Activated T-helper 2 cell treated with anti-CD3 and anti-CD28 coated beads, Interferon-gamma antibody, Interleukin-2, Interleukin-4, amounts not matched to agents 10 μg/mL and 5 μg/mL and 100 μg/mL, durations not matched to agents 14 hours and 24 hours and 36 hours (primary cell): ENCODE results near the gene ARHGAP11A. TPM values are rescaled to one million over a fixed set of nuclear protein-coding genes. Genes with fewer than 3 reads are reported as not detected.

Experiments
- DNase-seq: peaks from one replicate; pipeline ENCODE4 v3.0.0; 2021; ENCODE audit warnings: low spot score
- H3K27ac Mint-ChIP-seq: one replicate; pipeline ENCODE4 v1.8.0; 2021; ENCODE audit warnings: mixed read lengths
- H3K27me3 Mint-ChIP-seq: one replicate; pipeline ENCODE4 v1.8.0; 2021; ENCODE audit warnings: low read depth, mixed read lengths
- H3K36me3 Mint-ChIP-seq: one replicate; pipeline ENCODE4 v1.8.0; 2021; ENCODE audit warnings: low read depth, mixed read lengths
- H3K4me1 Mint-ChIP-seq: one replicate; pipeline ENCODE4 v1.8.0; 2021; ENCODE audit warnings: low read depth, mixed read lengths
- H3K4me3 Mint-ChIP-seq: one replicate; pipeline ENCODE4 v1.8.0; 2021; ENCODE audit warnings: low read depth, mild to moderate bottlenecking, moderate library complexity, mixed read lengths
- H3K9me3 Mint-ChIP-seq: one replicate; pipeline ENCODE4 v1.8.0; 2021; ENCODE audit warnings: mixed read lengths
- intact Hi-C: fragments of 100-400 bp; cut with micrococcal nuclease; formaldehyde crosslinking; loops from one replicate; pipeline ENCODE4 v1.15.1; 2023
- total RNA-seq: library from RNA; stranded (reverse); gene quantifications from 2 replicates; pipeline ENCODE4 v1.2.3, GENCODE V29; 2022

Gene ARHGAP11A
- total RNA-seq, 1 donor from 2014 or later, result 110 TPM

- H3K4me3 Mint-ChIP-seq, result no peak within 1 kb of the TSS
- intact Hi-C loops, result no loop called here
- H3K27me3 Mint-ChIP-seq, result no peaks in the 10 kb centered on the region
- H3K36me3 Mint-ChIP-seq, result peaks cover 53% of the 10 kb centered on the region
- H3K4me1 Mint-ChIP-seq, result peaks cover 5% of the 10 kb centered on the region
- H3K27ac Mint-ChIP-seq, result no peak within 1 kb of the TSS
- no peak for DNase-seq
- no peaks in the 10 kb centered on the region for H3K9me3 Mint-ChIP-seq
Observed at GRCh38 chr15:32641517-32642059, 26.3 kb downstream of the ARHGAP11A start, which contains the start of gene SCG5. SCG5 (plus strand) TSS chr15:32641710; CDS start chr15:32643593, 1,883 bp downstream.

- Mint-ChIP-seq H3K9me3 (no peaks in the 10 kb centered on the region), H3K36me3 (peaks cover 48% of the 10 kb centered on the region), H3K4me3 (no peak overlapping the region), H3K4me1 (peaks cover 5% of the 10 kb centered on the region), H3K27ac (no peak overlapping the region), H3K27me3 (no peaks in the 10 kb centered on the region)
- no peak for DNase-seq
- intact Hi-C loops, result no loop called here
Observed at GRCh38 chr15:32642667-32643435, 27.5 kb downstream of the ARHGAP11A start.

- Mint-ChIP-seq H3K4me1 (peaks cover 5% of the 10 kb centered on the region), H3K9me3 (no peaks in the 10 kb centered on the region), H3K4me3 (no peak overlapping the region), H3K27me3 (no peaks in the 10 kb centered on the region), H3K27ac (no peak overlapping the region), H3K36me3 (peaks cover 51% of the 10 kb centered on the region)
- DNase-seq, result no peak
- intact Hi-C loops, result no loop called here
Observed at GRCh38 chr15:32643907-32644445, 28.7 kb downstream of the ARHGAP11A start.

GRCh38 chr15:32646291-32646690, 31.0 kb downstream of the ARHGAP11A start:
- H3K27me3 Mint-ChIP-seq, result no peaks in the 10 kb centered on the region
- intact Hi-C loops, result no loop called here
- H3K4me1 Mint-ChIP-seq, result peaks cover 3% of the 10 kb centered on the region

GRCh38 chr15:32649342-32649741, 34.0 kb downstream of the ARHGAP11A start:
- no peak overlapping the region for H3K4me3 Mint-ChIP-seq
- no peaks in the 10 kb centered on the region for H3K27me3 Mint-ChIP-seq
- H3K36me3 Mint-ChIP-seq, result peaks cover 55% of the 10 kb centered on the region
- no peaks in the 10 kb centered on the region for H3K9me3 Mint-ChIP-seq
- peaks cover 1% of the 10 kb centered on the region for H3K4me1 Mint-ChIP-seq
- DNase-seq, result no peak
- intact Hi-C loops, result no loop called here
- H3K27ac Mint-ChIP-seq, result no peak overlapping the region

More at GRCh38 chr15:32646291-32646690, 31.0 kb downstream of the ARHGAP11A start:
- Mint-ChIP-seq H3K9me3 (no peaks in the 10 kb centered on the region), H3K36me3 (peaks cover 41% of the 10 kb centered on the region), H3K4me3 (no peak overlapping the region), H3K27ac (no peak overlapping the region)
- no peak for DNase-seq

GRCh38 chr15:32651229-32651837, 36.0 kb downstream of the ARHGAP11A start:
- Mint-ChIP-seq H3K4me1 (peaks cover 1% of the 10 kb centered on the region), H3K36me3 (peaks cover 50% of the 10 kb centered on the region), H3K9me3 (no peaks in the 10 kb centered on the region), H3K4me3 (no peak overlapping the region), H3K27me3 (no peaks in the 10 kb centered on the region), H3K27ac (peak overlapping the region; percentile 5)
- DNase-seq, result peak; percentile 30
- intact Hi-C loops, result no loop called here

- intact Hi-C loops, result no loop called here
- Mint-ChIP-seq H3K4me1 (peaks cover 3% of the 10 kb centered on the region), H3K9me3 (no peaks in the 10 kb centered on the region), H3K4me3 (no peak overlapping the region), H3K27me3 (no peaks in the 10 kb centered on the region), H3K36me3 (peaks cover 51% of the 10 kb centered on the region), H3K27ac (no peak overlapping the region)
- no peak for DNase-seq
Observed at GRCh38 chr15:32652178-32652577, 36.9 kb downstream of the ARHGAP11A start.

- Mint-ChIP-seq H3K27ac (no peak overlapping the region), H3K4me3 (no peak overlapping the region), H3K36me3 (peaks cover 41% of the 10 kb centered on the region), H3K27me3 (no peaks in the 10 kb centered on the region), H3K4me1 (peaks cover 9% of the 10 kb centered on the region), H3K9me3 (no peaks in the 10 kb centered on the region)
- DNase-seq, result no peak
- intact Hi-C loops, result no loop called here
Observed at GRCh38 chr15:32656091-32656490, 40.8 kb downstream of the ARHGAP11A start.

- Mint-ChIP-seq H3K4me3 (no peak overlapping the region), H3K4me1 (peaks cover 9% of the 10 kb centered on the region), H3K36me3 (peaks cover 37% of the 10 kb centered on the region), H3K9me3 (no peaks in the 10 kb centered on the region), H3K27me3 (no peaks in the 10 kb centered on the region), H3K27ac (no peak overlapping the region)
- no peak for DNase-seq
- intact Hi-C loops, result no loop called here
Observed at GRCh38 chr15:32656496-32656895, 41.2 kb downstream of the ARHGAP11A start.

- Mint-ChIP-seq H3K4me1 (peaks cover 9% of the 10 kb centered on the region), H3K4me3 (no peak overlapping the region), H3K27ac (no peak overlapping the region), H3K36me3 (peaks cover 31% of the 10 kb centered on the region), H3K9me3 (no peaks in the 10 kb centered on the region), H3K27me3 (no peaks in the 10 kb centered on the region)
- DNase-seq, result no peak
- intact Hi-C loops, result no loop called here
Observed at GRCh38 chr15:32657198-32657883, 42.0 kb downstream of the ARHGAP11A start.

GRCh38 chr15:32657941-32658340, 42.6 kb downstream of the ARHGAP11A start:
- Mint-ChIP-seq H3K36me3 (peaks cover 29% of the 10 kb centered on the region), H3K27ac (no peak overlapping the region), H3K4me1 (peaks cover 10% of the 10 kb centered on the region), H3K4me3 (no peak overlapping the region), H3K27me3 (no peaks in the 10 kb centered on the region), H3K9me3 (no peaks in the 10 kb centered on the region)
- no peak for DNase-seq
- intact Hi-C loops, result no loop called here

GRCh38 chr15:32659340-32660155, 44.2 kb downstream of the ARHGAP11A start:
- H3K4me3 Mint-ChIP-seq, result no peak overlapping the region
- H3K36me3 Mint-ChIP-seq, result peaks cover 17% of the 10 kb centered on the region
- intact Hi-C loops, result loop anchor here (5.0 to 10.0 kb wide), 2 partner anchors 275 to 338 kb away; no protein-coding TSS in a partner anchor
- H3K27ac Mint-ChIP-seq, result no peak overlapping the region
- DNase-seq, result no peak
- H3K4me1 Mint-ChIP-seq, result peaks cover 10% of the 10 kb centered on the region
- no peaks in the 10 kb centered on the region for H3K27me3 Mint-ChIP-seq
- no peaks in the 10 kb centered on the region for H3K9me3 Mint-ChIP-seq
